Gastroesophageal sphincter (tissue), 4 donors: ENCODE data around the gene TMOD1. TPM values are rescaled to one million over a fixed set of nuclear protein-coding genes. Genes with fewer than 3 reads are reported as not detected.
A peak's percentile ranks its signal among the peaks of the same experiment; 100 is the strongest.

Experiments used
- ATAC-seq: fragments of 150-250 bp; one replicate; pipeline ENCODE4 v1.9.1; 2016; ENCODE audit warnings: mild to moderate bottlenecking, moderate library complexity
- H3K27ac ChIP-seq, 4 donors: fragments of 200-600 bp; sonication (generic) in 3 of 4; 1 replicate in 3 of 4; 2 replicates in 1 of 4; pipeline ENCODE4 v1.5.1; 2016 to 2019
- H3K27me3 ChIP-seq: fragments of 200-600 bp; sonication (generic); one replicate; pipeline ENCODE4 v1.5.1; 2019
- H3K36me3 ChIP-seq, 2 donors: fragments of 200-600 bp; sonication (generic); one replicate each; pipeline ENCODE4 v1.5.1; 2019; ENCODE audit warnings: control low read depth in 1 of 2
- H3K4me1 ChIP-seq, 3 donors: fragments of 200-600 bp; sonication (generic); 1 replicate in 2 of 3; 2 replicates in 1 of 3; pipeline ENCODE4 v1.5.1; 2016 to 2019; ENCODE audit warnings: control low read depth in 2 of 3
- H3K4me3 ChIP-seq, 2 donors: fragments of 200-600 bp; sonication (generic); one replicate each; pipeline ENCODE4 v1.5.1; 2019; ENCODE audit warnings: mild to moderate bottlenecking in 1 of 2, moderate library complexity in 1 of 2
- H3K9me3 ChIP-seq, 3 donors: fragments of 200-600 bp; sonication (generic); one replicate each; pipeline ENCODE4 v1.5.1; 2017 to 2019; ENCODE audit warnings: control low read depth in 2 of 3
- EP300 ChIP-seq: sonication (generic); formaldehyde crosslinking; IDR thresholded peaks from one replicate; pipeline ENCODE4 v1.6.1; 2017; ENCODE audit warnings: antibody characterized with exemption, mild to moderate bottlenecking
- POLR2A ChIP-seq, 2 donors: fragments of 450-650 bp; IDR thresholded peaks; one replicate each; pipeline ENCODE4 v1.6.1; 2017; ENCODE audit warnings: antibody characterized with exemption in 2 of 2, mild to moderate bottlenecking in 2 of 2, moderate library complexity in 1 of 2
- POLR2AphosphoS5 ChIP-seq: sonication (generic); formaldehyde crosslinking; IDR thresholded peaks from one replicate; pipeline ENCODE4 v1.6.1; 2017; ENCODE audit warnings: antibody characterized with exemption
- WGBS, 2 donors: methylation state at CpG; one replicate each; pipeline ENCODE4 v1.1.5; 2018; ENCODE audit warnings: low coverage in 1 of 2; 5-methylcytosine and 5-hydroxymethylcytosine counted together
- total RNA-seq, 4 donors: library from RNA; depleted of rRNA; stranded (reverse); fragments of >200 nt; gene quantifications; one replicate each; pipeline ENCODE4 v1.1.0, GENCODE V29; 2016
- TF ChIP-seq, protein P1 (sequence below), 4 experiments: fragments of 200-600 bp in 2 of 4; fragments of 450-650 bp in 2 of 4; sonication (generic) in 1 of 4; IDR thresholded peaks; one replicate each; pipeline ENCODE4 v1.5.1; 2017 to 2019; ENCODE audit warnings: antibody characterized with exemption in 4 of 4, mild to moderate bottlenecking in 2 of 4, moderate library complexity in 2 of 4

The TMOD1 gene
- total RNA-seq, 4 donors from 2014 or later: 38.6 to 99.6 (median 76.7) TPM

- H3K4me1 ChIP-seq: peaks cover 11 to 97% (median 24%) of the 10 kb centered on the region in 3 donors
- no peak overlapping the region for H3K4me3 ChIP-seq
- peaks cover 0 to 37% of the 10 kb centered on the region in 2 donors for H3K36me3 ChIP-seq
- 73 to 100% methylated on average over 1 to 7 of the region's 18 CpGs for WGBS, 2 donors
- TF ChIP-seq, protein P1, sequence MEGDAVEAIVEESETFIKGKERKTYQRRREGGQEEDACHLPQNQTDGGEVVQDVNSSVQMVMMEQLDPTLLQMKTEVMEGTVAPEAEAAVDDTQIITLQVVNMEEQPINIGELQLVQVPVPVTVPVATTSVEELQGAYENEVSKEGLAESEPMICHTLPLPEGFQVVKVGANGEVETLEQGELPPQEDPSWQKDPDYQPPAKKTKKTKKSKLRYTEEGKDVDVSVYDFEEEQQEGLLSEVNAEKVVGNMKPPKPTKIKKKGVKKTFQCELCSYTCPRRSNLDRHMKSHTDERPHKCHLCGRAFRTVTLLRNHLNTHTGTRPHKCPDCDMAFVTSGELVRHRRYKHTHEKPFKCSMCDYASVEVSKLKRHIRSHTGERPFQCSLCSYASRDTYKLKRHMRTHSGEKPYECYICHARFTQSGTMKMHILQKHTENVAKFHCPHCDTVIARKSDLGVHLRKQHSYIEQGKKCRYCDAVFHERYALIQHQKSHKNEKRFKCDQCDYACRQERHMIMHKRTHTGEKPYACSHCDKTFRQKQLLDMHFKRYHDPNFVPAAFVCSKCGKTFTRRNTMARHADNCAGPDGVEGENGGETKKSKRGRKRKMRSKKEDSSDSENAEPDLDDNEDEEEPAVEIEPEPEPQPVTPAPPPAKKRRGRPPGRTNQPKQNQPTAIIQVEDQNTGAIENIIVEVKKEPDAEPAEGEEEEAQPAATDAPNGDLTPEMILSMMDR (IDR thresholded peaks at IDR 0.05): no peak
- TF ChIP-seq POLR2AphosphoS5 (no peak), EP300 (no peak), POLR2A (IDR thresholded peaks at IDR 0.05) (no peak)
- H3K27me3 ChIP-seq: no peaks in the 10 kb centered on the region
- no peaks in the 10 kb centered on the region for H3K9me3 ChIP-seq
- ATAC-seq: no peak
- peak overlapping the region; percentile 84 to 98 (median 87) for H3K27ac ChIP-seq
Observed at GRCh38 chr9:97527626-97528528, 26.4 kb downstream of the TMOD1 start.

GRCh38 chr9:97528529-97529230 lies 27.2 kb downstream of the TMOD1 start:
- H3K36me3 ChIP-seq: peaks cover 0 to 41% of the 10 kb centered on the region in 2 donors
- peak; percentile 57 for ATAC-seq
- TF ChIP-seq POLR2AphosphoS5 (no peak), EP300 (no peak), POLR2A (IDR thresholded peaks at IDR 0.05) (no peak)
- TF ChIP-seq, protein P1 (IDR thresholded peaks at IDR 0.05): no peak
- peaks cover 0 to under 1% (median 0%) of the 10 kb centered on the region in 3 donors for H3K9me3 ChIP-seq
- 56 to 62% methylated on average over 5 to 8 of the region's 8 CpGs for WGBS, 2 donors
- H3K4me3 ChIP-seq: no peak overlapping the region
- peaks cover 11 to 97% (median 24%) of the 10 kb centered on the region in 3 donors for H3K4me1 ChIP-seq
- peak overlapping the region; percentile 84 to 98 (median 87) for H3K27ac ChIP-seq
- no peaks in the 10 kb centered on the region for H3K27me3 ChIP-seq

DNA sequence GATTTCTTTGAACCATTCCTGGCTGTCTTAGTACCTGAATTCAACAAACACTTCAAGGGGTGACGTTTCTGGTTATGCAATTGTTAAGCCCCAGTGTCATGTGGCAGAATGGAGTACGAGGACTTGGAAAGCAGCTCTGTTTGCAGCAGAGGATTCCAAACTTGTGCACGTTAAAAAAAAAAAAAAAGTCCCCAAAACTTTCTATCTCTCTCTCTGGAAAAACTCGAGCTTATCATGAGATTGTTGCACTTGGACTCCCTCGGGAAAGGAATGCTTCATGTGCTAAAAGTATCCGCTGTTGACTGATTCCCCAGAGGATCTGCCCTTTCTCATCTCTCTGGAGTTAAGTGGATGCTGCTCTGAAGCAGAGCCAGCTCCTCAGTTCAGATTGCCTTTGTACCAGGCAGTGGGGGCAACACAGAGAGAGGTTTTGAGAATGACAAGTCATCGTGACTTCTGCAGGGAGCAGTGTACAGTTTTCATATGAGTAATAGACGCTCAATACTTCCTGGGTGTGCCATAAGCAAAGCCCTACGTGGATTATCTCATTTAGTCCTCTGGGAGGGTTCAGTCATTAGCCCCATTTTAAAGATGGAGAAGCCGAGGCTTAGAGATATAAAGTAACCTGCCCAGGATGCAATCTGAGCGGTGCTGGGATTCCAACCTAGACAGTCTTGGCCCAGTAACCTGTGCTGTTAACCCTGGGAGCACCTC lies 28.1 kb downstream of the TMOD1 start:
- TF ChIP-seq POLR2AphosphoS5 (peak; percentile 79), EP300 (no peak), POLR2A (IDR thresholded peaks at IDR 0.05) (no peak)
- Histone ChIP-seq H3K4me3 (no peak overlapping the region), H3K4me1 (peaks cover 11 to 96% (median 24%) of the 10 kb centered on the region in 3 donors), H3K36me3 (peaks cover 0 to 45% of the 10 kb centered on the region in 2 donors), H3K27me3 (no peaks in the 10 kb centered on the region), H3K9me3 (peaks cover 0 to 7% (median 0%) of the 10 kb centered on the region in 3 donors), H3K27ac (peak overlapping the region; percentile 84 to 98 (median 87))
- WGBS, 2 donors: 25 to 36% methylated on average over 11 of the region's 11 CpGs
- ATAC-seq: peak; percentile 89

DNA sequence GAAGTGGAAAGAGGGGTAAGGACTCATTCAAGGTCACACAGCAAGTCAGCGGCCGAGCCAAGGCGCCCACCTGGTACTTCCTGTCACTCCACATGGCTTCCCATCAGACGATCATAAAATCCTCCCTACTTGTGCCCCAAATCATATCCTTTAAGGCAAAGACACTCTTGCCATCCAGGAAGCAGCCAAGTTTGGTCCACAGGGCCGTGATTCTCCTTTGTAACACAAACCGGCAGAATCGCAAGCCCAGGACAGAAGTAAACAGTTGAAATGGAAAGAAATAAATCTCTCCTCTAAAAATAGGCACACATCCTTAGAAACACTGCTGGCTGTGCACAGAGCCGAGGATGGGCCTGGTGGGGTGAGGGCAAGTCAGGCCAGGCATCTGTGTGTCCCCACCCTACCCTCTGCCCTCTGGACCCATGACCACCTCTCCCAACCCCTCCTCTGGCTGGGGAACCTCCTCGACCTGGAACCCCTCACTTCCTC lies 30.5 kb downstream of the TMOD1 start:
- Histone ChIP-seq H3K4me3 (no peak overlapping the region), H3K4me1 (peaks cover 23 to 99% (median 24%) of the 10 kb centered on the region in 3 donors), H3K36me3 (peaks cover 0 to 33% of the 10 kb centered on the region in 2 donors), H3K27ac (peak overlapping the region; percentile 84 to 98 (median 90)), H3K27me3 (no peaks in the 10 kb centered on the region), H3K9me3 (peaks cover 0 to 7% (median 0%) of the 10 kb centered on the region in 3 donors)
- no peak for TF ChIP-seq POLR2A (IDR thresholded peaks at IDR 0.05)
- peak; percentile 64 for TF ChIP-seq POLR2AphosphoS5
- WGBS, 2 donors: 13 to 41% methylated on average over 4 to 8 of the region's 9 CpGs
- ATAC-seq: peak; percentile 20

DNA sequence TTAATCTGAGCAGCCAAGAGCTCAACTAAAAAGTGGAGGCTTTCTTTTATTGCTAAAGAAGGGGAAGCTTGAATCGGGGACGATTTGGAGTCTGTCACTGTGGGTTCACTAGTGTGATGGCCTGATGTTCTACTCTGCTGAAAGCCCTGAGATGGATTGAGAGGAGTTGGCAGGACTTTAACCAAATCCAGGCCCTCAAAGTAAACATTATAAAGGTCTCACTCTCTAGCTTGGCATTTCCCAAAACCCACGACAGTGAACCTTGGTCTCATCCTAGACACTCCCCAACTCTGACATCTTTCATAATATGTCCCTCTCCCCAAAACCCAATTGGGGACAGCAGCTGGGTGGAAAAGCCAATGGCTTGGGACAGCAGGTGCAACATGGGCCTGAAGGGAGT lies 32.7 kb downstream of the TMOD1 start:
- H3K27me3 ChIP-seq: no peaks in the 10 kb centered on the region
- H3K9me3 ChIP-seq: peaks cover 0 to 7% (median 0%) of the 10 kb centered on the region in 3 donors
- H3K27ac ChIP-seq: peak overlapping the region in 3 of 4 donors; percentile 67 to 89 (median 84)
- no peak for ATAC-seq
- 29 to 93% methylated on average over 1 to 3 of the region's 3 CpGs for WGBS, 2 donors
- peaks cover 18 to 87% (median 24%) of the 10 kb centered on the region in 3 donors for H3K4me1 ChIP-seq
- TF ChIP-seq POLR2A (IDR thresholded peaks at IDR 0.05): no peak
- TF ChIP-seq, protein P1 (IDR thresholded peaks at IDR 0.05): no peak
- no peak for TF ChIP-seq POLR2AphosphoS5
- TF ChIP-seq EP300: no peak
- H3K4me3 ChIP-seq: no peak overlapping the region
- H3K36me3 ChIP-seq: peaks cover 0 to 26% of the 10 kb centered on the region in 2 donors
